Measurements from ENCODE around the gene MYLK3. TPM values are rescaled to one million over a fixed set of nuclear protein-coding genes. Genes with fewer than 3 reads are reported as not detected.

The MYLK3 gene
- total RNA-seq, 6 experiments from 2014 or later = 0.06 to 0.44 (median 0.23) TPM

DNA sequence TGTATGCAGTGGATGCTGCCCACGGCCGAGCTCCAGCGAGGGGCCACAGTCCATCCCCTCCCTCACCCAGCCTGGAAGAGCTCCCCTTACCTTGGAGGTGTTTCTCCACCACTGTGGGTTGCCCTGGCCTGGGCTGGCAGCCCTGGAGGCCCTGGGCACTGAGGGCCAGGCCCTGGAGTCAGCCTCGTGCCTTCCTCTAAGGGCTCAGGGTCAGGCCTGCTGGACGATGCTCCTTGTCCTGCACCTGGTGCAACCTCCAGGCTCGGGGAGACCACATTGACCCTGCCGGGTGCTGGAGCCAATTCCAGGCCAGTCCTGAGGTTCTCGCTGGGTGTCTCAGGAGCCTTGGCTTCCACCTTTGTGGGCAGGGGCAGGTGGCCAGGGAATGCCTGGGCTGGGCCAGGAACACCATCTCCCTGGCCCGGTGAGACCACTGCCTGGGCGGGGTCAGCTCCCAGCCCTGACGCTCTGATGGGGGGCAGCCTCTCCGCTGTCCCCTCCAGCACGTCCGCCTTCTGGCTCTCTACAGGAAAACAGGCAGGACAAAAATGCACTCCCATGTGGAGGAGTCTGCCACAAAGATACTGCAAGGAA, 10.4 kb downstream of the MYLK3 start:
- DNase-seq (no peak), ATAC-seq (peak in 1 of 4 donors; percentile 25)
- no peaks in the 10 kb centered on the region for H3K4me1 ChIP-seq
- 90% methylated on average over 9 of the region's 14 CpGs for WGBS (ENCODE audit: insufficient coverage, low coverage, low lambda C conversion rate, missing lambda C conversion rate)
- no peaks in the 10 kb centered on the region for H3K9me3 ChIP-seq
- H3K27me3 ChIP-seq = no peaks in the 10 kb centered on the region
- H3K27ac ChIP-seq = no peak overlapping the region
- H3K4me3 ChIP-seq = no peak overlapping the region
- TF ChIP-seq, protein P1, sequence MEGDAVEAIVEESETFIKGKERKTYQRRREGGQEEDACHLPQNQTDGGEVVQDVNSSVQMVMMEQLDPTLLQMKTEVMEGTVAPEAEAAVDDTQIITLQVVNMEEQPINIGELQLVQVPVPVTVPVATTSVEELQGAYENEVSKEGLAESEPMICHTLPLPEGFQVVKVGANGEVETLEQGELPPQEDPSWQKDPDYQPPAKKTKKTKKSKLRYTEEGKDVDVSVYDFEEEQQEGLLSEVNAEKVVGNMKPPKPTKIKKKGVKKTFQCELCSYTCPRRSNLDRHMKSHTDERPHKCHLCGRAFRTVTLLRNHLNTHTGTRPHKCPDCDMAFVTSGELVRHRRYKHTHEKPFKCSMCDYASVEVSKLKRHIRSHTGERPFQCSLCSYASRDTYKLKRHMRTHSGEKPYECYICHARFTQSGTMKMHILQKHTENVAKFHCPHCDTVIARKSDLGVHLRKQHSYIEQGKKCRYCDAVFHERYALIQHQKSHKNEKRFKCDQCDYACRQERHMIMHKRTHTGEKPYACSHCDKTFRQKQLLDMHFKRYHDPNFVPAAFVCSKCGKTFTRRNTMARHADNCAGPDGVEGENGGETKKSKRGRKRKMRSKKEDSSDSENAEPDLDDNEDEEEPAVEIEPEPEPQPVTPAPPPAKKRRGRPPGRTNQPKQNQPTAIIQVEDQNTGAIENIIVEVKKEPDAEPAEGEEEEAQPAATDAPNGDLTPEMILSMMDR (IDR thresholded peaks at IDR 0.05) = no peak
- TF ChIP-seq POLR2A (IDR thresholded peaks at IDR 0.05) = no peak
- intact Hi-C loops (cut with DNase I) = no loop called here
- H3K36me3 ChIP-seq = no peaks in the 10 kb centered on the region

DNA sequence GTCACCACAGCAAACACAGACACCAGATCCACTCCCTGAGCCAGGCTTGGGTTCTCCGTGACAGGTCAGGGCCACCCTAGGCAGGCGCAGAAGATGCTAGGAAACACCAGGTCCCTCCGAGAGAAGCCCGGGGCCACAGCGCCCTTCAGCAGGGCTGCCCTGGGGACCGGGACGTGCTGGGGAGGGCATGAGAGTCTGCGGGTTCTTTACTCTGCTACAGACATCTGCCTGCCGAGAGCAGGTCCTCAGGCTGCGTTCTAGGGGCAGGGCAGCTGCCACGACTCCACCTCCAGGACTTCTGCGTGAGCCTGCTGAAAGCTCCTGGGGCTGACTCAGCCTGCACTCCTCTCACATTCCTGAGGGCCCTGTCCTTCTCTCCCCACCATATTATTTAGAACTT, 11.4 kb downstream of the MYLK3 start:
- Histone ChIP-seq H3K9me3 (no peaks in the 10 kb centered on the region), H3K36me3 (no peaks in the 10 kb centered on the region), H3K4me3 (no peak overlapping the region), H3K4me1 (no peaks in the 10 kb centered on the region), H3K27ac (no peak overlapping the region), H3K27me3 (no peaks in the 10 kb centered on the region)
- intact Hi-C loops (cut with DNase I) = no loop called here
- WGBS (ENCODE audit: insufficient coverage, low coverage, low lambda C conversion rate, missing lambda C conversion rate) = no CpG with 5 or more reads among the region's 12 CpGs
- no peak for DNase-seq
- no peak for ATAC-seq
- TF ChIP-seq POLR2A (IDR thresholded peaks at IDR 0.05) = no peak
- TF ChIP-seq, protein P1 (IDR thresholded peaks at IDR 0.05) = no peak

DNA sequence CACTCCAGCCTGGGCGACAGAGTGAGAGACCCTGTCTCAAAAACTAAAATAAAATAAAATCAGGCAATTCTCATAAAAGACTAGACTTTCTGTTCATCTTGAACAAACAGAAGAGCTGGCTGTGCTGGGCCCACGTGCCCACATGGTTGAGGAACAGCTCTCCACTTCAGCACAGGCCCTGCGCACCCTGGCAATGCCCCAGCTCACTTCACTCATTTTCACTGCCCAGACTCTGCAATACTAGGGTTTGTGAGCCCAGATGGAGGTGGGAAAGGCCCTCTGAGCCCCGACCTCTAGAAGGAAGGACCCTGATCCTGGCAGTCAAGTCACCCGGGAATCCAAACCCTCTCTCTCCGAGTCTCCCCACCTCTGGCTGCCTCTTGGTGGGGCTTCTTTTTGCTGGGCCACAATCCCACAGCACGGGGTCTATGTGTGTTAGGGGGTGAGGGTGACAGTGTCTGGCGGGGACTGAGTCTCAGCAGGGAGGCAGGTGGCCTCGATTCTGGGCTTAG, 14.8 kb downstream of the MYLK3 start:
- no peaks in the 10 kb centered on the region for H3K4me1 ChIP-seq
- ATAC-seq (no peak), DNase-seq (no peak)
- no peaks in the 10 kb centered on the region for H3K9me3 ChIP-seq
- H3K27ac ChIP-seq = no peak overlapping the region
- 77% methylated on average over 4 of the region's 9 CpGs for WGBS (ENCODE audit: insufficient coverage, low coverage, low lambda C conversion rate, missing lambda C conversion rate)
- H3K27me3 ChIP-seq = no peaks in the 10 kb centered on the region
- H3K4me3 ChIP-seq = no peak overlapping the region
- intact Hi-C loops (cut with DNase I) = no loop called here
- TF ChIP-seq, protein P1 (IDR thresholded peaks at IDR 0.05) = no peak
- no peak for TF ChIP-seq POLR2A (IDR thresholded peaks at IDR 0.05)
- H3K36me3 ChIP-seq = no peaks in the 10 kb centered on the region

DNA sequence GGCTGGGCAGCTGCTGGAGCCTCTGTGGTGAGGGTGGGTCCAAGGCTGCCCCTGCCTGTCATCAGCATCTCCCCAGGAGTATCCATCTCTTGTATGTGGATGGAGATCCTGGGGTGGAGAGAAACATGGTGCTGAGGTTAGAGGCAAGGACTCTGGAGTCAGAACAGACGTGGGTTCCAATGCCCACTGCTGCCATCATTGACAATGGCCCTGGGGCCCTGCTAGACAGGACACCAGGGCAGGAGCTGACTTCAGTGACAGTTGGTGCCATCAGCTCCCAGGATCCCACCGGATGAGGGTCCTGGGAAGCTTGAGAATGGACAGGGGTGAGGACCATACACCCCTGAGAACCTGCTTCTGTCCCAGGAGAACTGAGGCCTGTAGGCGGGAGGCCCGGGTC, 15.6 kb downstream of the MYLK3 start:
- DNase-seq = no peak
- no peaks in the 10 kb centered on the region for H3K27me3 ChIP-seq
- ATAC-seq = no peak
- 100% methylated on average over 1 of the region's 4 CpGs for WGBS (ENCODE audit: insufficient coverage, low coverage, low lambda C conversion rate, missing lambda C conversion rate)
- H3K27ac ChIP-seq = no peak overlapping the region
- TF ChIP-seq POLR2A (IDR thresholded peaks at IDR 0.05) = no peak
- TF ChIP-seq, protein P1 (IDR thresholded peaks at IDR 0.05) = no peak
- intact Hi-C loops (cut with DNase I) = no loop called here
- no peaks in the 10 kb centered on the region for H3K36me3 ChIP-seq
- no peaks in the 10 kb centered on the region for H3K9me3 ChIP-seq
- H3K4me3 ChIP-seq = no peak overlapping the region
- H3K4me1 ChIP-seq = no peaks in the 10 kb centered on the region

Data from right lobe of liver (tissue), 6 donors.